RPMI7951 (cell line): ENCODE data around the gene P2RY1. TPM values are rescaled to one million over a fixed set of nuclear protein-coding genes. Genes with fewer than 3 reads are reported as not detected.

Experiments
- DNase-seq: peaks from one replicate; pipeline ENCODE4 v3.0.0-alpha.2; 2012; ENCODE audit warnings: low read depth
- total RNA-seq: library from RNA; depleted of rRNA; stranded (reverse); fragments of >200 nt; shearing (Covaris generic); gene quantifications from 2 replicates; pipeline ENCODE4 v1.2.3, GENCODE V29; 2014; rRNA removed

The P2RY1 gene, protein sequence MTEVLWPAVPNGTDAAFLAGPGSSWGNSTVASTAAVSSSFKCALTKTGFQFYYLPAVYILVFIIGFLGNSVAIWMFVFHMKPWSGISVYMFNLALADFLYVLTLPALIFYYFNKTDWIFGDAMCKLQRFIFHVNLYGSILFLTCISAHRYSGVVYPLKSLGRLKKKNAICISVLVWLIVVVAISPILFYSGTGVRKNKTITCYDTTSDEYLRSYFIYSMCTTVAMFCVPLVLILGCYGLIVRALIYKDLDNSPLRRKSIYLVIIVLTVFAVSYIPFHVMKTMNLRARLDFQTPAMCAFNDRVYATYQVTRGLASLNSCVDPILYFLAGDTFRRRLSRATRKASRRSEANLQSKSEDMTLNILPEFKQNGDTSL
- 0.29 and 0.48 TPM in 2 replicates for total RNA-seq

DNA sequence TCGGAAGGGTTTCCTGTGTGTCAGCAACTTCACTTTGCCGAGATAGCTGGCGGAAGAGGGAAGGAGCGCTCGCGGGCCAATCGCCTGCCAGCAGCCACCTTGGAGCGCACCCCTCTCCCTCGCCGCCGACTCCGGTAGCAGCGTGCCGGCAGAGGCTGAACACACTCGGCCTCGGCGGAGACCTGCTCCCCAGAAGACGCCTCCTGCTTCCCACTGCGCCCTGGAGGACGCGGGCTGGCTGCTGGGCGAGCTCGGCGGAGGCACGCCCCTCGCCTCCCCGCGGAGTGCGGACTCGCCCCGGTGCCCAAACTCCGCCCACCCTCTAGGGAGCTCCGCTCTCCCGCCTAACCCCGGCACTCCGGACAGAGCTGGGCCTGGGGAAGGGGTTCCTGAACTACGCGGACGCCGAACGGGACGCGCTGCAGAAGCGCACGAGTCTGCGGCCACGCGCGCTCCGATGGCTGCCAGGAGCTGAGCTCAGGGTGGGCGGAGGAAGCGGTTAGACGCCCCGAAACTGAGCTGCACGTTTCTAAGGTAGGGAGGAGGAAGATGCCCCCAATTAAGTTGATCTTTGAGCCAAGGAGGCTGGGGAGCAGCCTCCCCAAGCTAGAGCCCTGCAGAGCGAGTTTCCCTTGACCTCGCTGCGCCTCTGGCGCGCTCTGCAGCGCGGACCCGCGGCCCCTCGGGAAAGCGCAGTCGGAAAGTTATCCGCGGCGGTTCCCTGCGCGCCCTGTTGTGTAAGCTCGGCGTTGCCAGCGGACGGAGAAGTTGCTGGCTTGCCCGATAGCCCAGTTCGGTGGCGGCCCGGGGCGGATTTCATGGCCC, at the start of gene P2RY1:
Gene P2RY1 (plus strand): TSS at position 356 of the 825 bp plus-strand sequence. CDS start 652 bp downstream, outside the sequence.
- DNase-seq, result peak; percentile 18

DNA sequence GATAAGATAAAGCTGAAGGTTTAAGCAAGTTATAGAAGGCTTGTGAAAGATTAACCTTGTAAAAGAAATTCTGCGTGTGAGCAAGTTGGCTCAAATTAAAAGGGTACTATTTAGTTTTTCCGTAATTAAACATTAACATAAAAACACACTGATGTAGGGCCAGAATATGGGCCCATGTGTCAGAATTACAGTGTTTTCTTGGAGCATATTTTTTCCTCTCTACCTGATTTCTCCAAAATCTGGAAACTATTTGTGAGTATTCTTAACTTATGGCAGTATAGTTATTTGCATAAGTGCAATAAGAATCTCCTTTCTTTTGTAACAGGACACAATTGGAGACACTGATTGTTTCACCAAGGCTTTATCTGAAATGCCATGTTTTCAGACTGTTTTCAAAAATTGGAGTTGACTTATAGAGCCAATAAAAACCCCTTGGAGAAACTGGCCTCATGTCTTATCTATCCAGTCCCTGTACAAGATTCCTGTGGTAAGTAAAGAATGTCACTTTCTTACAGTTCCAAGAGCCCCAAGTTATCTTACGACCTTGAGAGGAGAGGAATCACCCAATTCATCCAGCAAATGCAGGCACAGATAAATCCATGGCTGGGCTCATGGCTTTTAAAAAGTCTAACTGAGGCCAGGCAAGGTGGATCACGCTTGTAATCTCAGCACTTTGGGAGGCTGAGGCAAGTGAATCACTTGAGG, 47.8 kb upstream of the P2RY1 start:
- DNase-seq, result no peak

DNA sequence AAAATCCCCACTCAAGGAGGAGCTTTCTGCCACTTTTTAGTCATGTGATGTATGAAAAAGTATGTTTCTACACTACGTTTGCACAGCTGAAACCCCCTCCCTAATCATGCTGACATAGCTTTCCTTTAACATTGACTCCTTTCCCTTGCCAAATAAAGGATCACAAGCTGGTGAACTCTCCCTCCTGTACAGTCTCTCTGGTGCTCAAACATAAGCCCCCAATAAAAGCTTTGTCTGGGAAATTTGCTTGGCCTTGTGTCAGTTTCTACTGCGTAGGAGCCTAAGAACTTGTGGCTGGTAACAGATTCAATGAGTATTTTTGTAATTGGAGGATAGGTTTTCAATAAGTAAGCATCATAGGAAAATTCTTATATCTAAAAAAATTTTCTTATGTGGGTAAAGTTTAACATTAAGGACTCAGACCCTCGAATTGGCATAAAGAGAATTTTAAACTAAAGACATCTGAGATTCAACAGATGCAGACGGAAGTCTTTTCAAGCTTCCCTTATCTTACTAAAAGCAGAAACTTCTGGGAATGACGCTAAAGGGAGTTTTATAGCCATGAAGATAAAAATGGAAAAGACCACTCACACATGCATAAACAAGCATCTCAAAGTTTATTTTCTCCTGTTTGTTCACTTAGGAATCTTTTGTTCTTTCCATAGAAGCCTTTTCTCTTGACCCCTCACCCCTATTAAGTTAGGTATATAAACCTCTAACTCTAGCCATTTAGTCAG, 44.1 kb upstream of the P2RY1 start:
- DNase-seq, result no peak

DNA sequence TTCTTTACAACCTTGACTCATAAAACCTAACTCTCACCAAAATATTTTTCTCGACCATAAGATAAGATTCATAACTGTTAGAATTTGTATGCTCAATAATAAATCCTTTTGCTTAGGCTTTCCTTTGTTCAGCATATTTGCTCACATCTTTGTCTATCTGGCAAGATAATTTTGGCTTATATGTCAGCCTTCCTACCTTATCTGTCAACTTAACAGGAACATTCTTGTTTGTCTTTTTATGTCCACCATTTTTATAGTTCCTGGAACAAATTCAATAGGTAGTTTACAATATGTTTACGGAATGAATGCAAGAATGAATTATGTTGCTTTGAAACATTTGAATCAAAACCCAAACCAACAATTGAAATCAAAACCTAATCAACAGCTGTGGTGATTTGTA, 41.0 kb upstream of the P2RY1 start:
- no peak for DNase-seq

DNA sequence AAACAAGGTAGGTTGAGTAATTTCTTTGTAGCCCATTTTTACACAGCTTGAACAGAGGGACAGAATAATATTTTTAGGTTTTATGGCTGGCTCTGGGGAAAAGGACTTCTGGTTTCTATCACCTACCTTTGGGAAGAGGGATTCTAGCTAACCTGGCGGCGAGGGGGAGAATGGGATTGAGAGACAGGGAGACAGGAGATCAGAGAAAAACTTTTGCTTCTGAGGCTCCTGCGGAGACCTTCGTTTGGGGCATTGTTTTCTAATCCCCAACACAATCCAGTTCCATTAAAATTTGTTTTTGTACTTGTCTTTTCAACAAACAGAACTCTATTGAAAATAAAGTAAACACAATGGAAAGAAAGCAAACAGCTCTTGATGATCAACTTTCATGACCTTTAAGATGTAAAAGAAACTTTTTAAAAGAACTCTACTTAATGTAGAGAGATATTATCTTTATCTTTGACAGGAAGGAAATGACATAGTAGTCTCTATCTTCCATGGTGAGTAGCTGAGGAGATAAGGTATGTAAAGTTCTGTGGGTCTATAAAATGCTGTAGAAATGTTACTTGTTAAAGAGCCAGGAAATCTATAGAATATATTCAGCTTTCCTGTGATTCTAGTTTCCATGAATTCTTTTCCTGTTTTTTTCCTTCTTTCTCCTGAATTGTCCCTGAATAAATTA, 37.0 kb upstream of the P2RY1 start:
- no peak for DNase-seq

DNA sequence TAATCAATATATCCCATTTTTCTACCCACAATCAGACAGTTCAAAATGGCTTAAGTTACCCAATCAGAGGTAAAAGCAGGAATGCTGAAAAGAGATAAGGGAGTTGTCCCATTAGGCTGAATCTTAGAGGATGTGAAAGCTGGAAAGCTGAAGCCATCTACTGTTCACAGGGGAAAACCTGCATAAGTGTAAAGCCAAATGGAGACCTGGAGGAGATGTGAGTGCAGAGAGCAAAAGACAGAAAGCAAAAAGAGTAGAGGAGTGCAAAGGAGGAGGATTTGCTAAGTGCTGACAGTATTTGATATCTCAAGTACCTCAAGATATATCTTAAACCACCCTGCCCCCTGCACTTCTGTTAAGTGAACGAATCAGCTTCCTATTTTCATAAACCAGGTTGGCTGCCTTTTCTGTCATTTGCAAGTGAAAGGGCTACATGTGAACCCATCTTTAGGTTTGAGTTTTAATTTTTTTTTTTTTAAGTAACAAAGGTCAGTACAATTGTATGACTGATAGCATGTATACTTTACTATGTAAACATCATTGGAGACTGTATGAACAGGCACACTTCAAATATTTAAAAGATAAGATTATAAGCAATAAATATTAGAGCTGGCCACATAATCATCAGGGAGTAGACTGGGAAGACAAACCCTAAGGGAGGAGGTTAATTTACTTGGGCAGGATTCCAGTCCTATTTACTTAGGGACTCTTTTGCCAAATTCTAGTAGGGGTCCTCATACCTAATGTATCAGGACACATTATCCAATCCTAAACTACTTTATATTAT, 22.8 kb upstream of the P2RY1 start:
- no peak for DNase-seq

DNA sequence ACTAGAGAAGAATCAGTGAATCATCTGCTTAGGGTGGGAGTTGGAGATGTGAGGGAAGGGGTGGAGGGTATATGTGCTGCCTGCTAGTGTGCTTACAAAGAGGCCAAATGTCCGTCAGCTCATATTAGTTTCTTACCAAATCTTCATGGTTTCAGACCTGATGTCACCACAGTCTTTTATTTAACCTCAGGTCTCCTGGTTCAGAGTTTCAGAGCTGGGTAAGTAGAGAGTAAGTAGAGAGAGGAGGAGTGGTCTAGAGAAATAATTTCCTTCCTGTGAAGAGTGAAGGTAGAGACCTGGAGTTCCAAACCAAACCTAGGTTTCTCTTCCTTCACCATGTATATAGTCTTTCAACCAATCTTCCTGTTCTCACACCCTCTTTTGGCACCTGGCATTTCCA, 17.5 kb upstream of the P2RY1 start:
- no peak for DNase-seq

DNA sequence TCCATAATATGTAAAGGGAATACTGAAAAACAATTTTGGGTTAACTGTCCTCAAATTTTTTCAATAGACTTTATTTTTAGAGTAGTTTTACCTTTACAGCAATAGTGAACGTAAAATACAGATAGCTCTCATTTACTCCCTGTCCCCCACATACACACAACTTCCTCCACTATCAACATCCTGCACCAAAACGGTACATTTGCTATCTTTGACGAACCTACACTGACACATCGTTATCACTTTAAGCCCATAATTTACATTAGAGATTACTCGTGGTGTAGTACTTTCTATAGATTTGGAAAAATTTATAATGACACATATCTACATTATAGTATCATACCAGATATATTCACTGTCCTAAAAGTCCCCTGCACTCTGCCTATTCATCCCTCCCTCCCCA, 16.9 kb upstream of the P2RY1 start:
- no peak for DNase-seq

DNA sequence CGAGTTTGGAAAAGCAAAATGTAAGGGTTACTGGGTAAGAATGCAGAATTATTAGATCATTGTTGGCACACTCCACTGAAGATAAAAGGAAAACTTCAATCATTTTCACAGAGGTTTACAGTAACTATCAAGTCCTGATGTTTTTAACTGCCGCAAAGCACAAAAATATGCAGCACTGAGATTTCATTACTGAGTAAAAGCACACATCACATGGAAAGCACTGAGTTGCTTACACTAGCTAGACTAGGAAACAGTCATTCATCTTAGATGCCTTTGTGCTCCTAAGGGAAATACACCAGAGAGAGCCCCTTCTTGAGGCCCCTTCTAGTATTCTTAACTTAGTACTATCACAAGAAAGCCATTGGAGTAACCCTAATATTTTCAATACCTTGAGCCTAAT, 11.8 kb upstream of the P2RY1 start:
- no peak for DNase-seq

DNA sequence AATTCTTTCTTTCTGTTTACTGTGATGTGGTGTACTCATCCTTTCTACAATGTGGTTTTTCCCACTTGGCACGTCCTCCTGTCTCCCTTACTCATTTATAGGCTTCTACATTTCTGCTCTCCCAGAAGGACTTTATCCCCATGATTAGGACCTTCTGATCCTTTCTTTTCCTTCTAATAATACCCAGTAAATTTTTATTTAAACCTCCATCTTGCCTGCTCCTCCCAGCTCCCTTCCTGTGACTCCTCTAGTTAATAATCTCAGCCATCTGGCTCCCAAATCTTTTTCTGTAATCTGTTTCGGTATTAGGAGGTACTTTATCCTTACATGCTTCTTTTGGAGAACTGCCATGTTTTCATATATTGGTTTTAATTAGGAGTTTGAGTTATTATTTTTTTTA, 11.2 kb upstream of the P2RY1 start:
- no peak for DNase-seq

DNA sequence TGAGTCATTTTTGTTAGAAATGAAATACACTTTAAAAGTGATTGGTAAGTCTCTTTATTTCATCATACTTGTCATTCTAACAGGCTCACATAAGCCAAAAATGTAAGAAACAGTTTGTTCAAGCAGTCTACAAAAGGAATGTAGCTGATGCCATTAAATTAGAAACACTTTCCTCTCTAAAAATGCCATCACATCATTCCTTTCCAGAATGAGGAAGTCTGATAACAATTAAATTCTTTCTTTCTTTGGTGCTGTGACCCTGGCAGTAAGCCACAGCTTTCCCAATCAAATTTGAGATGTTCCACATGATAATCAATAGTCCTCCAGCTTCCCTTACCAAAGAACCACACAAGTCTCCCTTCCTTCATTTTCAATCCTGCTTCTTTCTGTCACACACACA, 9.4 kb upstream of the P2RY1 start:
- no peak for DNase-seq

DNA sequence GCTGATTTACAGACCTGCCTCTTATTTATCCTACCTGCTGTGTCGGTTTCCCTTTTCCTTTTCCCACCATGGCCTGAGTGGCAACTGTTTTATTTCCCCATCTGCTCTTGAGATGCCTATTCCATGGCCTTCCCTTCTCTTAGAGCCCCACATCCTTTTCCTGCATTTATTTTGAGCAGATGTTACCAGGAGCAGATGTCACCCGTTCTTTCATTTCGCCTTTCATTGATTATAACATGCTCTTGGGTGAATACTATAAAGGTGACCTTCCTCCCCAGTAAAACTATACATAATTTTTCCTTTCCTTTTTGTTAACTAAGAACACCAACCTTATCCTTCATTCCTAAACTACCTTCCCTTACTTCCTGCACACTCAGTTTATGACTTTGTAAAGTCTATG, 8.5 kb upstream of the P2RY1 start:
- DNase-seq, result no peak

DNA sequence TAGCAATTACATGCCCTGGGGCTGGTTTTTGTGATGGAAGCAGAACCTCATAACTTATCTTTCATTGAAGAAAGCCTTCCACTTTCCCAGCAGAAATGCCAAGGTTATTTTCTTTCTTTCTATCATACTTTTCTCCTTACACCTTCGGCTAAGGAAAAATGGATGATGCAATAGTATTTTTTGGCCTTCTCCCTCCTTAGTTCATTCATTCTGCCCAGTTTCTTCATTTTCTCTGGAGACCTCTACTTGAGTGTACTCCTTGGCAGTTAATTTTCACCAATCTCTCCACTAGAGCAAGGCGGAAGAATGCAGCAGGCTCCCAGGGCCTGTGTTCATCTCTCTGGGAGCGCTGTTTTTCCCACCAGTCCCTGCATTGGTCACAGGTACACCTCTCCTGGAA, 7.6 kb upstream of the P2RY1 start:
- no peak for DNase-seq

DNA sequence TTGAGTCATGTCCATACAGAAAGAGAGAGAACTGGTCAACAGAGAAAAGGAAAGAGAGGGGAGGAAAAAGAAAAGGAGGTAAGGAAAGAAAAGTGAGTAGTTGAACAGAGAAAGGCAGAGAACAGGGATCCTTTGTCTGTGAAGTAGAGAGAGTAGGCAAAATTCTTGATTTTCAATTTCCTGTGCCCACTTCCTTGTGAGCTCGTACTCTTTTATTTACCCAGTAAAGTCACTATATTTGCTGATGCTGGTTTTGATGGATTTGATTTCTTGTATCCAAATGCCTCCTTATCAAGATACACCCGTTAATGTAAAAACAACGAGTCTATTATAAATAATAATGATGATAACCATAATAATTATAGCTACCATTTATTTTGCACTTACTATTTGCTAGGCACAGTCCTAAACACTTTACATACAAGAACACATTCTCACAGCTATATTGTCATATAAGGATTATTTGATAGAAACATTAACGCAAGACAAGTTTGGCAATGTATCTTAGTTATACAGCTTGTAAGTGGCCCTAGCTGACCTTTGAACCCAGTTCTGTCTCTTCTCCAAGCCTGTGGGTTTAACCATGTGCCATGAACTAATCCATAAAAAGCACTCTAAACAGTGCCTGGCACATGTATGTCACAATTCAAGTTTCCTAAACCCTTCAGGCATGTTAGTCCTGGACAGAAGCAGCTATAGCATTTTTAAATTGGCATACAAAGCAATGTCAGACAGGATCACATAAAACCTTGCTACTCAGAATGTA, 6.7 kb upstream of the P2RY1 start:
- no peak for DNase-seq

DNA sequence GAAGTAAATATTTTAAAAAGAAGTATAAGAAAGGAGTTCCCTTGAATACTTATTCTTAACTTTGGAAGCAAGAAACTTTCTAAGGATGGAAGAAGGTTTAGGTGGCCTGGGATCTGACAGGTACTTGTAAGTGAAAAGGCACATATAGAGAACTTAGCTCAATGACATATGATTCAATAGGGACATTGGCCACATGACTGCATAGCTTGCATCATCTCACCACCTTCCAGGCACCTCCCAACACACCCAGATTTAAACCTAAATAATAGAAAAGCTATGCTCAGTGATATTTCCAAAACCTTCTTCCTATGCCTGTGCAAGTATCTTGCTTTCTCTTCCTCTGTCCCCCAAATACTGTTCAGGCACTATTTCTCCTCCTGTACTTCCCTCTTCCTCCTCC, 4.7 kb upstream of the P2RY1 start:
- DNase-seq, result no peak

DNA sequence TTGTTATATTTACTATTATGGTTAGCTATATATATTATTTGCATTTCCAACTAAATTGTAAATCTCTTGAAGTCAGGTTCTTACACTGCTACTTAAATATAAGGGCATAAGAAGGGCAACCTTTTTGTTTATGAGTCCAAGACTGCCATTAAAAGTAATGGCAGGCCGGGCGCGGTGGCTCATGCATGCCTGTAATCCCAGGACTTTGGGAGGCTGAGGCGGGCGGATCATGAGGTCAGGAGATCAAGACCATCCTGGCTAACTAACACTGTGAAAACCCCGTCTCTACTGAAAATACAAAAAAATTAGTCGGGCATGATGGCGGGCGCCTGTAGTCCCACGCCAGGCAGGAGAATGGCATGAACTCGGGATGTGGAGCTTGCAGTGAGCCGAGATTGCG, 2.9 kb upstream of the P2RY1 start:
- no peak for DNase-seq

DNA sequence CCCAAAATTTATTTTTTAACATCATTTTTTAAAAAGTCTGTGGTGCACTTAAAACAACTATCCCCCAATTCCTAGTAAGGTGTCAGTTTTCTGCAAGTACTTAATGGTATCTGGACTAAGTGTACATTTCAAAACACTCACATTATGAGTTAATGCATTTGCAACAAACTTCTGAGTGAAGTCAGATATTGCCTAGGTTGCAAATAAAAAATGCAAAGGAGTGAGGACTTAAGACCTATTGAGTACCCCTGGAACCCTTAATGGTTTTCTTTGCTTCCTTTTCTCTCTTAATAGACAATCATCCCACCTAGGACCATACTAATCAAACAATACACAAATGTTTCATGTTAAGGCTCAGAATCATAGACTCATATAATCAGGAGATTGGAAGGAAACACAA, 1.8 kb upstream of the P2RY1 start:
- DNase-seq, result no peak

DNA sequence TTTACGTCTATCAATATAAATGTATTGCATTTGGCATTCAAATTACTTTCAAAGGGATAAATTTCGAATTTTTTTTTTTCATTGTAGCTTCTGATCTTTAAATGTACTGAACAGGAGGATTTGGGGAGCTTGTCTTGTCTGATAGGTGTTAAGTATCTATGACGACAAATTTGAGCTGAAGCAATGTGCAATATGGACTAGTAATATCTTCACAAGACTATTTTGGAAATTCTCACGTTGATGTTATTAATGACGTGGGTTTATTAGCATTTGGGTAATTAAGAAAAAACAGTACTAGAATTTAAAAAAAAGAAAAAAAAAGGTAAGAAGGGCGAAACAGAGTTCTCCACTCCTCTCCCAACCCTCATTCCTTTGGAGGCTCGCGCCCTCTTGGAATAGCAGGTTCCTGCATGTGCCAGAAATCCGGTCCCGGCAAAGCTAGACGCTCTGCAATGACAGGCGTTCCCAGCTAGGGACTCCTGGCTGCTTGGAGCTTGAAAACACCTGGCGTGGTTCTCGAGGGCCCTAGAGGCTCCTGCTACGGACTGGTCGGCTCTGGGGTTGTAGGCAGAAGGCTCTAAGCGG, 648 bp upstream of the P2RY1 start:
- no peak for DNase-seq

DNA sequence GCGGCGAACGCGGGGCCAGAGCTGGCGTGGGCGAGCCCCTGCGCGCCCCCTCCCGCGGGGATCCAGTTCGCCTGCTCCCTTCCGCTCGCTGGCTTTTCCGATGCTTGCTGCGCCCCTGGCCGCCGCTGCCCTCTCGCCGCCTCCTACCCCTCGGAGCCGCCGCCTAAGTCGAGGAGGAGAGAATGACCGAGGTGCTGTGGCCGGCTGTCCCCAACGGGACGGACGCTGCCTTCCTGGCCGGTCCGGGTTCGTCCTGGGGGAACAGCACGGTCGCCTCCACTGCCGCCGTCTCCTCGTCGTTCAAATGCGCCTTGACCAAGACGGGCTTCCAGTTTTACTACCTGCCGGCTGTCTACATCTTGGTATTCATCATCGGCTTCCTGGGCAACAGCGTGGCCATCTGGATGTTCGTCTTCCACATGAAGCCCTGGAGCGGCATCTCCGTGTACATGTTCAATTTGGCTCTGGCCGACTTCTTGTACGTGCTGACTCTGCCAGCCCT, 721 bp downstream of the P2RY1 start:
- DNase-seq, result no peak
